T-helper 17 cell (primary cell): Measurements from ENCODE around the gene ECT2. TPM values are rescaled to one million over a fixed set of nuclear protein-coding genes. Genes with fewer than 3 reads are reported as not detected.

Experiments used
- ATAC-seq: fragments of 150-1000 bp; cut with Tn5 transposase; 2 replicates; pipeline ENCODE4 v1.10.0; 2021; ENCODE audit warnings: mild to moderate bottlenecking, moderate library complexity
- DNase-seq, 3 donors: peaks; one replicate each; pipeline versions ENCODE4 v3.0.0 to v3.0.0-alpha.2; 2020 to 2021
- H3K9me3 ChIP-seq: one replicate; pipeline ENCODE4 v1.7.0; 2013; ENCODE audit warnings: low read length, mild to moderate bottlenecking; ENCODE audit not compliant: control insufficient read depth, poor library complexity, severe bottlenecking
- H3K27ac Mint-ChIP-seq: one replicate; pipeline ENCODE4 v1.8.0; 2022; ENCODE audit warnings: mild to moderate bottlenecking, moderate library complexity, mixed read lengths
- H3K27me3 Mint-ChIP-seq: one replicate; pipeline ENCODE4 v1.8.0; 2022; ENCODE audit warnings: mixed read lengths
- H3K36me3 Mint-ChIP-seq: one replicate; pipeline ENCODE4 v1.8.0; 2022; ENCODE audit warnings: low read depth, mixed read lengths
- H3K4me1 Mint-ChIP-seq: one replicate; pipeline ENCODE4 v1.8.0; 2022; ENCODE audit warnings: mild to moderate bottlenecking, mixed read lengths
- H3K4me3 Mint-ChIP-seq: one replicate; pipeline ENCODE4 v1.8.0; 2022; ENCODE audit warnings: mild to moderate bottlenecking, moderate library complexity, mixed read lengths
- total RNA-seq, 4 donors: library from RNA in 2 of 4; stranded (reverse) in 2 of 4; gene quantifications; one replicate each; pipeline ENCODE4 v1.2.3 and lab custom pipeline; 2022 to 2026

The ECT2 gene
- total RNA-seq, 2 donors from 2014 or later: 2.2 to 2.3 TPM

DNA sequence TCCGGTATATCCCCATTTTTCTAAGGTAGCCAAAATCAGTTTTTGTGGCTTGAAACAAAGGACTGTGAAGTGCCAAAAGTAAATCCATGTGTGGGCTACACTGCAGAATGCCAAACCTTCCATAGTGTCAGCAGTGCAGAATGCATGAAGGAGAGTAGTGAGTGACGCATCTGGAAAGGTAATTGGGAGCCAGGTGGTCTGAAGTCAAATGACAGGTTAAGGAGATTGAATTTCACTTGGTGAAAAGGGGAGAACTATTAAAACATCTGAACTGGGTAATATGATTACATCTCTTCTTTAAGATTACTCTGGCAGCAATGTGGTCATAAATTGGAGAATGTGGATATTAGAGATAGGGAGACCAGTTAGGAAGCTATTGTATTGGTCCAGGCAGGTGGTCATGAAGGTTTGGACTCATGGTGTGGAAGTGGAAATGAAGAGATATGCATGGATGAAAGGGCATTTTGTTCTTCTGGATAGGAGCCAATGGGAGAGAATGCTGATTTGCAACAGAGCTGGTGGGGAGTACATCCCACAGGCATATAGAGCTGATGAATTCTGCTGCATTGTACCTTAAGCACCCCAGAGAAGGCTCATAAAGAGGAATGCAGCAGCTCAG, 118.2 kb downstream of the ECT2 start:
- H3K36me3 Mint-ChIP-seq: no peaks in the 10 kb centered on the region
- no peak overlapping the region for H3K4me3 Mint-ChIP-seq
- no peaks in the 10 kb centered on the region for H3K9me3 ChIP-seq
- ATAC-seq: no peak
- no peak overlapping the region for H3K27ac Mint-ChIP-seq
- no peak for DNase-seq
- peaks cover 20% of the 10 kb centered on the region for H3K27me3 Mint-ChIP-seq
- no peaks in the 10 kb centered on the region for H3K4me1 Mint-ChIP-seq

DNA sequence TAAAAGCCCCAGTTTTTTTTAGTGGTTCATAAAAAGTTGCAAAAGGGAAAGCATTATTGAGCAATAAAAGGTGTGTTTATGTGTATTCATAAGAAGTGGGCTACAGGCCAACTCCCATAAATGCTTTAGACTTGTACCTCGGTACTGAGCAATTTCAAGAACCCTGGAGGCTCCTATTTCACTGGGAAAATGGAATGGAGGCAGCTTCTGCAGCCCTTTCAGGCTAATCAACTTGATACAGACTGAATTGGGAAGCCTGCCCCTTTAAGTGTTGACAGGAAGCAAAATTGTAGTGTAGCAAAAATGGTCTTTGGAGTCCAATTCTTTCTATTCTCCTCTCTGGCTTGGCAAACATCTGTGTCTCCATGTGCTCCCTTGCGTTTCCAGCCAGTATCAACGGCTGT, 118.8 kb downstream of the ECT2 start:
- no peaks in the 10 kb centered on the region for H3K4me1 Mint-ChIP-seq
- DNase-seq (no peak), ATAC-seq (no peak)
- no peaks in the 10 kb centered on the region for H3K9me3 ChIP-seq
- no peak overlapping the region for H3K27ac Mint-ChIP-seq
- peaks cover 17% of the 10 kb centered on the region for H3K27me3 Mint-ChIP-seq
- no peaks in the 10 kb centered on the region for H3K36me3 Mint-ChIP-seq
- no peak overlapping the region for H3K4me3 Mint-ChIP-seq

DNA sequence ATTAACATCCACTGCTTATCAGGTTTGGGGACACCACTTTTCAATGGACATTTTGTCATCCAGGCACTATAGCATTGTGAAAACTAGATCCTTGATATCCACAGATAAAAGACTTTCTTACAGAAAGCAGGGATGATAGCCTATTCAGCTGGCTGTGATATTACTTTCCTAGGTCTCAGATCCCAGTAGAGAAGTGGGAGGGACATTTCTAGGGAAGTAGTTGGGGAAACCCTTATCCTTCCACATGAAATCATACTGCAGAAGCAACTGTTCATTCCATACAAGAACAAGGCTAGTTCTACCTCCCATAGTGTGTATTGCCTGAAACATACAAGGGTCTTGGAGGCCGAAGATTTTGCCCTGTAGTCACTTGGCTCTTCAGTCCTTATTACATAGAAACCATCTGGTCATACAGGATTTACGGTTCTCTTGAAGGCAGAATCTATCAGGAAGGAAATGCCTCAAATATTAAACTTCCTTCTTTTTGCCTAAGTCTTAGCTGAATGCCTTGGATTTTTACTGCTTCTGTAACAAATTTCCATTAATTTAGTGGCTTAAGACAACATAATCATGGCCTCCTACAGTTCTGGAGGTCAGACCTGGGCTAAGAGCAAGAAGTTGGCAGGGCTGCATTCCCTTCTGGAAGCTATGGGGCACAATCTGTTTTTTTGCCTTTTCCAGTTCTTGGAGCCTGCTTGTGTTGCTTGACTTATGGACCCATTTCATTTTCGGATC, 119.4 kb downstream of the ECT2 start:
- H3K4me3 Mint-ChIP-seq: no peak overlapping the region
- no peak overlapping the region for H3K27ac Mint-ChIP-seq

More for the DNA sequence above, 119.4 kb downstream of the ECT2 start:
- Mint-ChIP-seq H3K27me3 (peaks cover 15% of the 10 kb centered on the region), H3K4me1 (no peaks in the 10 kb centered on the region), H3K36me3 (no peaks in the 10 kb centered on the region)
- ATAC-seq (no peak), DNase-seq (no peak)
- H3K9me3 ChIP-seq: no peaks in the 10 kb centered on the region

Other genes starting within 250 kb of the ECT2 start
- 10 to 100 TPM in 1 of 2 donors, 1 to 10 TPM in 1; 8.3 to 22.0 TPM for gene TNFSF10, start 227.3 kb upstream of the ECT2 start, total RNA-seq
- 1 to 10 TPM; 1.0 to 2.4 TPM for gene NCEH1, start 39.7 kb upstream of the ECT2 start, total RNA-seq